ENCODE data around the gene CDH19. TPM values are rescaled to one million over a fixed set of nuclear protein-coding genes. Genes with fewer than 3 reads are reported as not detected.

CDH19 gene
- not detected in 2 replicates for total RNA-seq

GRCh38 chr18:66603941-66604627, at the start of gene CDH19:
CDH19 (minus strand) TSS chr18:66604090; CDS start chr18:66572204, 31,886 bp downstream.
- intact Hi-C loops (cut with micrococcal nuclease), result no loop called here

- intact Hi-C loops (cut with micrococcal nuclease), result no loop called here
Measured at GRCh38 chr18:66647671-66648070, 43.8 kb upstream of the CDH19 start.

GRCh38 chr18:66646609-66647008, 42.7 kb upstream of the CDH19 start:
- intact Hi-C loops (cut with micrococcal nuclease), result no loop called here

- intact Hi-C loops (cut with micrococcal nuclease), result no loop called here
Measured at GRCh38 chr18:66645983-66646382, 42.1 kb upstream of the CDH19 start.

- intact Hi-C loops (cut with micrococcal nuclease), result no loop called here
Measured at GRCh38 chr18:66641056-66641455, 37.2 kb upstream of the CDH19 start.

- intact Hi-C loops (cut with micrococcal nuclease), result no loop called here
Measured at GRCh38 chr18:66640431-66640830, 36.5 kb upstream of the CDH19 start.

- intact Hi-C loops (cut with micrococcal nuclease), result no loop called here
Measured at GRCh38 chr18:66638856-66639629, 35.2 kb upstream of the CDH19 start.

GRCh38 chr18:66635342-66635741, 31.5 kb upstream of the CDH19 start:
- intact Hi-C loops (cut with micrococcal nuclease), result no loop called here

GRCh38 chr18:66632756-66633155, 28.9 kb upstream of the CDH19 start:
- intact Hi-C loops (cut with micrococcal nuclease), result no loop called here

GRCh38 chr18:66630831-66631230, 26.9 kb upstream of the CDH19 start:
- intact Hi-C loops (cut with micrococcal nuclease), result no loop called here

- intact Hi-C loops (cut with micrococcal nuclease), result no loop called here
Measured at GRCh38 chr18:66623821-66624220, 19.9 kb upstream of the CDH19 start.

- intact Hi-C loops (cut with micrococcal nuclease), result no loop called here
Measured at GRCh38 chr18:66621816-66622576, 18.1 kb upstream of the CDH19 start.

GRCh38 chr18:66616523-66616983, 12.7 kb upstream of the CDH19 start:
- intact Hi-C loops (cut with micrococcal nuclease), result no loop called here

- intact Hi-C loops (cut with micrococcal nuclease), result no loop called here
Measured at GRCh38 chr18:66615176-66615575, 11.3 kb upstream of the CDH19 start.

- intact Hi-C loops (cut with micrococcal nuclease), result no loop called here
Measured at GRCh38 chr18:66607632-66608031, 3.7 kb upstream of the CDH19 start.

- intact Hi-C loops (cut with micrococcal nuclease), result no loop called here
Measured at GRCh38 chr18:66601649-66602048, 2.2 kb downstream of the CDH19 start.

GRCh38 chr18:66599190-66599589, 4.7 kb downstream of the CDH19 start:
- intact Hi-C loops (cut with micrococcal nuclease), result no loop called here

- intact Hi-C loops (cut with micrococcal nuclease), result no loop called here
Measured at GRCh38 chr18:66587430-66587829, 16.5 kb downstream of the CDH19 start.

GRCh38 chr18:66582211-66582610, 21.7 kb downstream of the CDH19 start:
- intact Hi-C loops (cut with micrococcal nuclease), result no loop called here

- intact Hi-C loops (cut with micrococcal nuclease), result no loop called here
Measured at GRCh38 chr18:66575263-66575662, 28.6 kb downstream of the CDH19 start.

GRCh38 chr18:66571845-66572244, 32.0 kb downstream of the CDH19 start:
- intact Hi-C loops (cut with micrococcal nuclease), result no loop called here

- intact Hi-C loops (cut with micrococcal nuclease), result no loop called here
Measured at GRCh38 chr18:66566616-66567015, 37.3 kb downstream of the CDH19 start.

All from T-helper 1 cell treated with Interleukin-12 subunit alpha and Interleukin-12 subunit beta and Interleukin-4 antibody, amounts not matched to agents 30 ng/mL and 1 ng/mL, for 36 hours (primary cell).